ENCODE data around the gene ARMH1. TPM values are rescaled to one million over a fixed set of nuclear protein-coding genes. Genes with fewer than 3 reads are reported as not detected.
"Not testable (repeated sequence)": the region's sequence is repeated elsewhere in the genome, so short reads cannot be mapped to it uniquely, and the experiment has no call there.

The ARMH1 gene
- total RNA-seq, 1 donor from 2014 or later: not detected

DNA sequence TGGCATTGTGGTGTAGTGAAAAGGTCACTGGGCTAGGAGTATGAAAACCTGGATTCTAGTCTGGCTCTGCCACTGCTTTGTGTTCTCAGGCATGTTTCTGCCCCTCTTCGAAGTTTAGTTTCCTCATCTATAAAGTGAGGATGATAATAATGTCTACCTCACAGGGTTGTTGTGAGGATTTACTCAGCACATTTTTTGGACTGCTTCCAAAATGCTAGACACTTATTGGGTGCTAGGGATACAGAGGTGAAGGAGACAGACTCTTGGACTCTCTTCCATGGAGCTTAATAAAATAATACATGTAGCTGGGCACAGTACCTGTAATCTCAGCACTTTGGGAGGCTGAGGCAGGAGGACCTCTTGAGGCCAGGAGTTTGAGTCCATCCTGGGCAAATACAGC lies 68.7 kb downstream of the ARMH1 start:
- Histone ChIP-seq H3K36me3 (ENCODE audit: control insufficient read depth, insufficient read depth, low read length) (no peaks in the 10 kb centered on the region), H3K27me3 (ENCODE audit: control insufficient read depth, insufficient read depth, low read length) (no peaks in the 10 kb centered on the region), H3K4me3 (ENCODE audit: low read depth, low read length) (no peak overlapping the region)
- DNase-seq (ENCODE audit: low read depth) (no peak), FAIRE-seq (no peak)
- TF ChIP-seq, protein P1, sequence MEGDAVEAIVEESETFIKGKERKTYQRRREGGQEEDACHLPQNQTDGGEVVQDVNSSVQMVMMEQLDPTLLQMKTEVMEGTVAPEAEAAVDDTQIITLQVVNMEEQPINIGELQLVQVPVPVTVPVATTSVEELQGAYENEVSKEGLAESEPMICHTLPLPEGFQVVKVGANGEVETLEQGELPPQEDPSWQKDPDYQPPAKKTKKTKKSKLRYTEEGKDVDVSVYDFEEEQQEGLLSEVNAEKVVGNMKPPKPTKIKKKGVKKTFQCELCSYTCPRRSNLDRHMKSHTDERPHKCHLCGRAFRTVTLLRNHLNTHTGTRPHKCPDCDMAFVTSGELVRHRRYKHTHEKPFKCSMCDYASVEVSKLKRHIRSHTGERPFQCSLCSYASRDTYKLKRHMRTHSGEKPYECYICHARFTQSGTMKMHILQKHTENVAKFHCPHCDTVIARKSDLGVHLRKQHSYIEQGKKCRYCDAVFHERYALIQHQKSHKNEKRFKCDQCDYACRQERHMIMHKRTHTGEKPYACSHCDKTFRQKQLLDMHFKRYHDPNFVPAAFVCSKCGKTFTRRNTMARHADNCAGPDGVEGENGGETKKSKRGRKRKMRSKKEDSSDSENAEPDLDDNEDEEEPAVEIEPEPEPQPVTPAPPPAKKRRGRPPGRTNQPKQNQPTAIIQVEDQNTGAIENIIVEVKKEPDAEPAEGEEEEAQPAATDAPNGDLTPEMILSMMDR (IDR thresholded peaks at IDR 0.05; ENCODE audit: insufficient read depth, low read length, severe bottlenecking): no peak

DNA sequence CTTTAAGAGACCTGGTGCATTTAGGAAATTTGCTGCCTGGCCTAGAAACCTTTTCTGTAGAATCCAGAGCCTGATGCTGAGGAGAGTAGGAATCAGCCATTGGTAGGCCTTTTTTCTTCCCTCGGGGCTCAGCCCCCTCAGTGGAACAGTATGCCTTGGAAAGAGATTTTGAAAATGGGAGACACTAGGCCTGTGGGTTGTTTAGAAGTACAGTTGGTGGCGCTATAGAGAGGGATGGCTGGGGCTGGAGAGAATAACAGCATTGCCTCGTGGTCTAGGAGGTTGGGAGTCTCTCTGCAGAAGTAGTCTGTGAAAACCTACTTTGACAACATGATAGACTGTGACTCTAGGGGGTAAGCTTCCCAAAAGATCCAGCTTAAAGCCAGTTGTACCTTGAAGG lies 73.4 kb downstream of the ARMH1 start:
- H3K4me3 ChIP-seq (ENCODE audit: low read depth, low read length): no peak overlapping the region
- DNase-seq (ENCODE audit: low read depth) (no peak), FAIRE-seq (no peak)
- H3K27me3 ChIP-seq (ENCODE audit: control insufficient read depth, insufficient read depth, low read length): no peaks in the 10 kb centered on the region
- H3K36me3 ChIP-seq (ENCODE audit: control insufficient read depth, insufficient read depth, low read length): peaks cover 2% of the 10 kb centered on the region
- TF ChIP-seq, protein P1 (IDR thresholded peaks at IDR 0.05; ENCODE audit: insufficient read depth, low read length, severe bottlenecking): no peak

DNA sequence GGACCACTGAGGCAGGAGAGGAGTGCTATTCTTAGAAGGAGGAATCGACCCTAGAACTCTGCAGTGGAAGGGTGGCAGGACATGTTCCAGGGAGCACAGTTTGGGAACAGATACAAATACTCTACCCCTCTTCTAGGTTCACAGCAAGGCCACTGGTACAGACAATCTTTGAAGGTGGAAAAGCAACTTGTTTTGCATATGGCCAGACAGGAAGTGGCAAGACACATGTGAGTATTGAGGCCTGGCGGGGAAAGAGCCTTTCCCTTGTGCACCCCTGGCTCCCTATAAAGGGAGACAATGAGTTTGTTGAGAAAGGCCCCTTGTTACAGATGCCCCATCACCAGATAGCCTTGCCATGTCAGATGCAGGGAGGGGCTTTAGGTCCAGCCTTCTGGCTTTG lies 82.9 kb downstream of the ARMH1 start:
- FAIRE-seq: no peak
- TF ChIP-seq, protein P1 (IDR thresholded peaks at IDR 0.05; ENCODE audit: insufficient read depth, low read length, severe bottlenecking): no peak
- Histone ChIP-seq H3K36me3 (ENCODE audit: control insufficient read depth, insufficient read depth, low read length) (peaks cover 22% of the 10 kb centered on the region), H3K4me3 (ENCODE audit: low read depth, low read length) (no peak overlapping the region), H3K27me3 (ENCODE audit: control insufficient read depth, insufficient read depth, low read length) (no peaks in the 10 kb centered on the region)
- no peak for DNase-seq (ENCODE audit: low read depth)

DNA sequence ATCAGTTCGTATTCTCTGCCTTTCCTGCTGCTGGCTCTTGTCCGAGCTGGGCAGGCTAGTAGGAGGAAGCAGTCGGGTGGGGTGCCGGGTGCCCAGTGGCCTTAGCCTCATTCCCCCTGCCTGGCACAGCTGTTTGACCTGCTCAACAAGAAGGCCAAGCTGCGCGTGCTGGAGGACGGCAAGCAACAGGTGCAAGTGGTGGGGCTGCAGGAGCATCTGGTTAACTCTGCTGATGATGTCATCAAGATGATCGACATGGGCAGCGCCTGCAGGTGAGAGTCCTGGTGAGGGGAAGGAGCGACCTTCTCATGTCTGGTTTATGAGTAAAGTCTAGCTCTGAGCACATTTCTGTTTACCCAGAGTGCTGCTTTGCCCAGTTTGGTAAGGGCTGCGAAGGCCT lies 84.6 kb downstream of the ARMH1 start:
- no peak overlapping the region for H3K4me3 ChIP-seq (ENCODE audit: low read depth, low read length)
- TF ChIP-seq, protein P1 (IDR thresholded peaks at IDR 0.05; ENCODE audit: insufficient read depth, low read length, severe bottlenecking): no peak
- no peak for FAIRE-seq
- DNase-seq (ENCODE audit: low read depth): no peak
- peaks cover 20% of the 10 kb centered on the region for H3K36me3 ChIP-seq (ENCODE audit: control insufficient read depth, insufficient read depth, low read length)
- H3K27me3 ChIP-seq (ENCODE audit: control insufficient read depth, insufficient read depth, low read length): no peaks in the 10 kb centered on the region

DNA sequence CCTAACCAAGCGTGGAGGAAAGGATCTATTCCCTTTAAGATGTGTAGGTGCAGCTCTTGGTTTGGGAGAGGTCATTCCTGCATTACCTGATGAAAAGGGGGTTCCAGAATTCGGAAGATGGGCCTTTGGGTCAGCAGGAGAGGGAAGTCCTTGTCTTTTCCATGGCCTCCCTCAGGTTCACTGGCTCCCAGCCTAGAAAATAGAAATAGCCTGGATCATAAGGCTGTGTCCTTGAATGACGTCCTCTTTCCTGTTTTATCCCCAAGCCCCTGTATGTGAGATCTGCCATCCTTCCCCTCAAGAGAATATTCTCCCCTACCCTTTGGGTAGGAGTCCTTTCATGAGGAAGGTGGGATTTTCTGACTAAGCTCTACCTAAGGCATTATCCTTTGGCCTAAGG lies 86.4 kb downstream of the ARMH1 start:
- DNase-seq (ENCODE audit: low read depth): no peak
- Histone ChIP-seq H3K4me3 (ENCODE audit: low read depth, low read length) (no peak overlapping the region), H3K27me3 (ENCODE audit: control insufficient read depth, insufficient read depth, low read length) (no peaks in the 10 kb centered on the region), H3K36me3 (ENCODE audit: control insufficient read depth, insufficient read depth, low read length) (peaks cover 15% of the 10 kb centered on the region)
- TF ChIP-seq, protein P1 (IDR thresholded peaks at IDR 0.05; ENCODE audit: insufficient read depth, low read length, severe bottlenecking): no peak
- FAIRE-seq: no peak

DNA sequence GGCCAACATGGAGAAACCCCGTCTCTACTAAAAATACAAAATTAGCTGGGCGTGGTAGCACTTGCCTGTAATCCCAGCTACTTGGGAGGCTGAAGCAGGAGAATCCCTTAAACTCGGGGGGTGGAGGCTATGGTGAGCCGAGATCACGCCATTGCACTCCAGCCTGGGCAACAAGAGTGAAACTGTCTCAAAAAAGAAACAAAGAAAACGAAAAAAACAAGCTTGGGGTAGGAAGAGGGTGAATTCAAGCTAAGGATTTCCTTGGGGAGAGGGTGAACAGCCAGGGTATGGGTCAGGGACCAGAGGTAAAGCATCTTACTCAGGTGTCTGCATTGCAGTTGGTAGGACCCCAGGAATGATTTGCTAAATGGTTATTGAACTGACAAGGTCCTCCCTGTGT lies 91.9 kb downstream of the ARMH1 start:
- not testable (repeated sequence) for H3K27me3 ChIP-seq (ENCODE audit: control insufficient read depth, insufficient read depth, low read length); H3K36me3 ChIP-seq (ENCODE audit: control insufficient read depth, insufficient read depth, low read length); FAIRE-seq; DNase-seq (ENCODE audit: low read depth); H3K4me3 ChIP-seq (ENCODE audit: low read depth, low read length)

Other genes starting within 250 kb of the ARMH1 start
- 6.1 and 8.3 TPM in 2 replicates for gene TMEM53, start 233 bp upstream of the ARMH1 start, total RNA-seq
- gene RNU5D-1, start 56.5 kb downstream of the ARMH1 start, total RNA-seq: not detected in 2 replicates
- 0.79 and 1.2 TPM in 2 replicates for gene KIF2C, start 65.1 kb downstream of the ARMH1 start, total RNA-seq
- gene RPS8, start 100.8 kb downstream of the ARMH1 start, total RNA-seq: 2,098 and 3,387 TPM in 2 replicates
- 0.13 TPM in 1 of 2 replicates, not detected in the other for gene BEST4, start 113.5 kb downstream of the ARMH1 start, total RNA-seq
- gene PLK3, start 125.7 kb downstream of the ARMH1 start, total RNA-seq: 14.2 and 19.5 TPM in 2 replicates
- not detected in 2 replicates for gene DYNLT4, start 132.6 kb downstream of the ARMH1 start, total RNA-seq
- gene BTBD19, start 133.8 kb downstream of the ARMH1 start, total RNA-seq: 0.53 and 0.77 TPM in 2 replicates
- under 0.01 TPM in 1 of 2 replicates, not detected in the other for gene PTCH2, start 168.5 kb downstream of the ARMH1 start, total RNA-seq